Duodenal mucosa (tissue), 2 donors: Measurements from ENCODE around the gene BBOX1.

Experiments
- H3K27ac ChIP-seq: one replicate; pipeline ENCODE4 v1.7.0; 2013; ENCODE audit warnings: low read depth, low read length
- H3K27me3 ChIP-seq, 2 donors: one replicate each; pipeline ENCODE4 v1.7.0; 2013; ENCODE audit warnings: low read length in 2 of 2, control low read depth in 1 of 2; ENCODE audit not compliant: insufficient read depth in 2 of 2, control insufficient read depth in 1 of 2
- H3K36me3 ChIP-seq, 2 donors: one replicate each; pipeline ENCODE4 v1.7.0; 2013; ENCODE audit warnings: low read length in 2 of 2, control low read depth in 1 of 2; ENCODE audit not compliant: insufficient read depth in 2 of 2, control insufficient read depth in 1 of 2
- H3K4me1 ChIP-seq, 2 donors: one replicate each; pipeline ENCODE4 v1.7.0; 2013; ENCODE audit warnings: low read length in 2 of 2, control low read depth in 1 of 2; ENCODE audit not compliant: insufficient read depth in 2 of 2, control insufficient read depth in 1 of 2
- H3K4me3 ChIP-seq, 2 donors: one replicate each; pipeline ENCODE4 v1.7.0; 2013; ENCODE audit warnings: low read length in 2 of 2, low read depth in 1 of 2
- H3K9ac ChIP-seq, 2 donors: one replicate each; pipeline ENCODE4 v1.7.0; 2013; ENCODE audit warnings: low read length in 2 of 2, low read depth in 1 of 2
- H3K9me3 ChIP-seq, 2 donors: one replicate each; pipeline ENCODE4 v1.7.0; 2013; ENCODE audit warnings: low read length in 2 of 2, control low read depth in 1 of 2; ENCODE audit not compliant: control insufficient read depth in 1 of 2

Gene BBOX1

DNA sequence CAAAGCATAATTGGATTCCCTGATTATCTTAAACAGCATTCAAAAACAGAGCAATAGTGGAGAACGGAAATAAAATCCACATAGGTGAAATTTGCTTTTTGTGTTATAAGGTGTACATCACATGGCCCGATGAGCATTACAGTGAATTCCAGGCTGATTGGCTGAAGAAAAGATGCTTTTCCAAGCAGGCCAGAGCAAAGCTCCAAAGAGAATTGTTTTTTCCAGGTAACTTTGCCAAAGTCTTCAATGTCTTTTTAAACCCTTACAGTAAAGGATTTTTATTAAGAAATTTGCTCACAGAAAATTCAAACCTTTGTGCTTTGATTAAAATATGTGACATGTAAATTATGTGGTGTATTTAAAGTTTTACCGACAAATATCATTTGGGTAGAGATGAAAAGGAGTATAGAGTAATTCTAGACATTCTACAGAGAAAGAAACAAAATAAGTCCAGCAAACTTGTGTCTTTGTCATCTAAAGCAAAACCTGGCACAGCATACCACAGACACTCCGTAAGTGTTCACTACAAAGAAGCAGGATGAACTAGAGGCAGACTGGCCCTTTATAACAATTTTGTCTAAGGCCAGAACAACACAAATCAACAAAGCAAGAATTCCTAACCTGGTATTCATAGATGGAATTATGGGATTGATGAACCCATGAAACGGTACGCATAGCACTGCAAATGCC, 16.6 kb downstream of the BBOX1 start:
- Histone ChIP-seq H3K27me3 (no peaks in the 10 kb centered on the region), H3K9ac (no peak overlapping the region), H3K27ac (no peak overlapping the region), H3K9me3 (no peaks in the 10 kb centered on the region), H3K4me1 (peaks cover 0 to 6% of the 10 kb centered on the region in 2 donors), H3K4me3 (no peak overlapping the region), H3K36me3 (no peaks in the 10 kb centered on the region)

DNA sequence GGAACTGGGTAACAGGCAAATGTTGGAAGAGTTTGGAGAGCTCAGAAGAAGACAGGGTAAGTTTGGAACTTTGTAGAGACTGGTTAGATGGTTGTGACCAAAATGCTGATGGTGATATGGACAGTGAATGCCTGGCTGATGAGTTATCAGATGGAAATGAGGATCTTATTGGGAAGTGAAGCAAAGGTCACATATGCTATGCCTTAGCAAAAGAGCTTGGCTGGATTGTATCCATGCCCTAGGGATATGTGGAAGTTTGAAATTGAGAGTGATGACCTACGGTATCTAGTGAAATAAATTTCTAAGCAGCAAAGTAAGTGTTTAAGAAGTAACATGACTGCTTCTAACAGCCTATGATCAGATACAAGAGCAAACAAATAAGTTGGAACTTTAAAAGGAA, 17.8 kb downstream of the BBOX1 start:
- Histone ChIP-seq H3K9me3 (no peaks in the 10 kb centered on the region), H3K9ac (no peak overlapping the region), H3K27me3 (no peaks in the 10 kb centered on the region), H3K27ac (no peak overlapping the region), H3K4me3 (no peak overlapping the region), H3K36me3 (no peaks in the 10 kb centered on the region), H3K4me1 (peaks cover 0 to 6% of the 10 kb centered on the region in 2 donors)

DNA sequence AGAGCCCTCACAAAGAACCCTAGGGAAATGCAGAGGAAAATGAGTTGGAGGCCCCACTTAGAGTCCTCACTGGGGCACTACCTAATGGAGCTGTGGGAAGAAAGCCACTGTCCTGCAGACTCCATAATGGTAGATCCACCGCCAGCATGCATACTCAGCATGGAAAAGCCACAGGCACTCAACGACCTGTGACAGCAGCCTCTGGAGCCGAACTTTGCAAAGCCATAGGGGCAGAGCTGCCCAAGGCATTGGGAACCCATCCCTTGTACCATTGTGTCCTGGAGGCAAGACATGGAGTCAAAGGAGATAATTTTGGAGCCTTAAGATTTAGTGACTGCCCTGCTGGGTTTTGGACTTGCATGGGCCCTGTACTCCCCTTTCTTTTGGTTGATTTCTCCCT, 18.8 kb downstream of the BBOX1 start:
- Histone ChIP-seq H3K4me1 (peaks cover 0 to 6% of the 10 kb centered on the region in 2 donors), H3K9ac (no peak overlapping the region), H3K4me3 (no peak overlapping the region), H3K27me3 (no peaks in the 10 kb centered on the region), H3K9me3 (no peaks in the 10 kb centered on the region), H3K36me3 (no peaks in the 10 kb centered on the region), H3K27ac (no peak overlapping the region)

DNA sequence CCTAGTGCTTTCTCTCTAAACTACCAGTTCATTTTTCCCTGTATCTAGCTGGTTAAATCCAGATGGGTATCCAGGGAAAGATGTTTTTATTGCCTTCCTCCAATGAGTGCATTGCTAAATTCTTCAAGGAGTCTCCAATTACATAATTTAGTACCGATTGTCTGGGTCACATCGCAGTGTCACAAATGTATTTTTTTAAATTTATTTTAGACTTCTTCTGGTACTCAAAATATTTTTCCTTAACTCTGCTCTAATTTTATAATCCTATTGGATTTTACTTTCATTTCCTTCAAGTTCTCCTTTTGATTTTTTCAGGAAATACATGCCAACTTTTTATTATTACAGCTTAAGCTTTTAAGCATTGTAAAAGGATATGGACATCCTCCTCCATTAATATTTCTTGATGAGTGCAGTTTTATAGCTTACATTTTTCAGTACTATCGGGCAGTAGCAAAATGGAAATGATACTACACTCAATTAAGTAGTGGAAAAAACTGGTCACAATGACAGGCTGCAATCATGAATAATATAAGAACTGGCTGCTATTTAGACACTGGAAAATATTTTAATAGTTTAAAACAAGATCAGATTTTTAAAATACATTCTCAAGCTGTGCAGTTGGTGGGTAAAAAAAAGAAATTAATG, 20.3 kb downstream of the BBOX1 start:
- Histone ChIP-seq H3K27me3 (no peaks in the 10 kb centered on the region), H3K9me3 (no peaks in the 10 kb centered on the region), H3K36me3 (no peaks in the 10 kb centered on the region), H3K9ac (no peak overlapping the region), H3K27ac (no peak overlapping the region), H3K4me1 (no peaks in the 10 kb centered on the region), H3K4me3 (no peak overlapping the region)

DNA sequence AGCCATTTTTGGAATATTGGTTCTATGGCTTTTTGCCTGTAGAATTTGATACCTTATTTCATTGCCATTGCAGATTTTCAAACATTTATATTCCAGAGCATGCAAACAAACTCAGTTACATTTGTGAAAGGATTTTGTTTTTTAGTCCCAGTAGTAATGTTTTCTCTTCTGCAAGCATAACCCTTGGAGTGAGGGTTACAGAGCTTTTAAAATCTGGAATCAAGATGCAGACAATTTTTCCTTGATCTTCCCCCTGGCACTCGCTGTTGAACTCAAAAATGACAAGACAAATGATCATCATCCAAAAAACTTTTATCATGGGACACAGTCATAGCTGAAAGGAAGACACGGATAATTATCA, 20.8 kb downstream of the BBOX1 start:
- Histone ChIP-seq H3K27me3 (no peaks in the 10 kb centered on the region), H3K9me3 (no peaks in the 10 kb centered on the region), H3K4me3 (no peak overlapping the region), H3K27ac (no peak overlapping the region), H3K9ac (no peak overlapping the region), H3K4me1 (no peaks in the 10 kb centered on the region), H3K36me3 (no peaks in the 10 kb centered on the region)

DNA sequence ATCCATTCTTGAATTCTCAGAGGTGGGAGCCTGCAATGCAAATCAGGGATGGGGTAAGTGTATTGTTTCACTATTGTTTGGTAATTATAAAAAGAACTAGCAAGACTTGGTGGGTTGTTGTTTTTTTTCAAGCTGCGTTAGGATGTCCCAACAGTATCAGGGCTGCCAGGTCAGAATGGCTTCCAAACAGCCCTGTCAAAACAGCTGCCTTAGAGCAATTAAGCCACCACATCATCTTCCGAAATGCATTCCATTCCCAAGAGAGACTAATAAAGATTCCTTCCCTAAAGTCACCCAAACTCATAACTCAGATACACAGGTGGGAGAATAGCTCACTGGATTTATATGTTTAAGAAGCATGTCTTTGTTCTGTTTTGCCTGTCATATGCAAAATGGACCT, 23.5 kb downstream of the BBOX1 start:
- Histone ChIP-seq H3K9ac (no peak overlapping the region), H3K36me3 (no peaks in the 10 kb centered on the region), H3K4me3 (no peak overlapping the region), H3K4me1 (no peaks in the 10 kb centered on the region), H3K27ac (no peak overlapping the region), H3K27me3 (no peaks in the 10 kb centered on the region), H3K9me3 (no peaks in the 10 kb centered on the region)

DNA sequence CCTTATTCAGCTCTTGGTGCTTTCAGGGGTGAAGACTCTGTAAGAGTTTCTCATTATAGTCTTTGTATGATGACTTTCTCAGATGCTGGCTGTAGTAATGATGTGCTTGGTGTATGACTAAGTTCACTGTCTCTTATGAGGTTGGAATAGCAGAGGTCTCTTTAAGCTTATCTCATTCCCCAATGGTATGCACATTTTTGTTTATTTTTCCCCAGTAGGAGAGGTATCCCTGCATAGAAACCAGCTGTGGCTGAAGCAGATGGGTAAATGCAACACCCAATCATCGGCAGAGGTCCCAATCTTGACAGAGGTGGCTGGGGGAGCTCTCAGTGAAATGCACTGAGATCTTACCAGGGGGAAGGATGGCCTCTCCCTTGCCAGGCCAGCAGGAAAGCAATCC, 34.6 kb downstream of the BBOX1 start:
- H3K9ac ChIP-seq = no peak overlapping the region
- H3K4me1 ChIP-seq = no peaks in the 10 kb centered on the region
- no peak overlapping the region for H3K27ac ChIP-seq
- H3K27me3 ChIP-seq = no peaks in the 10 kb centered on the region
- no peak overlapping the region for H3K4me3 ChIP-seq
- no peaks in the 10 kb centered on the region for H3K36me3 ChIP-seq
- no peaks in the 10 kb centered on the region for H3K9me3 ChIP-seq

DNA sequence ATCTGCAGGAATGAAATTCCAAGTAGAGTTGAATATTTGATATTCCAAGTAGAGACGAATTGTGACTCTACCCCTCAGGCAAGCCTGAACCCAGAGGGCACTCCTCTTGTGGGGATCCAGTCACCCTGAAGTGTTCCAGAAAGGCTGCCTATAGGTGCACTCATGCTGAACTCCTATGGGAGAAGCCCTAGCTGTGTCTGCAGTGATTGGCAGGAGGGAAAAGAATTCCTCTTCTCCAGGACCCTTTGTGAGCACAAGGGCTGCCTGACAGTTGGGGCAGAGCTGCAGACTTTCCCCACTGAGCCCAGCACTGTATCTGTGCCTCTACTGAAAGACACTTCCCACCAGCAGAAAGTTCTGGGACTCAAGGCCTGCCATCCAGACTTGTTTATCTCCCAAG, 35.0 kb downstream of the BBOX1 start:
- Histone ChIP-seq H3K36me3 (no peaks in the 10 kb centered on the region), H3K4me1 (no peaks in the 10 kb centered on the region), H3K4me3 (no peak overlapping the region), H3K27me3 (no peaks in the 10 kb centered on the region), H3K9me3 (no peaks in the 10 kb centered on the region), H3K27ac (no peak overlapping the region), H3K9ac (no peak overlapping the region)

DNA sequence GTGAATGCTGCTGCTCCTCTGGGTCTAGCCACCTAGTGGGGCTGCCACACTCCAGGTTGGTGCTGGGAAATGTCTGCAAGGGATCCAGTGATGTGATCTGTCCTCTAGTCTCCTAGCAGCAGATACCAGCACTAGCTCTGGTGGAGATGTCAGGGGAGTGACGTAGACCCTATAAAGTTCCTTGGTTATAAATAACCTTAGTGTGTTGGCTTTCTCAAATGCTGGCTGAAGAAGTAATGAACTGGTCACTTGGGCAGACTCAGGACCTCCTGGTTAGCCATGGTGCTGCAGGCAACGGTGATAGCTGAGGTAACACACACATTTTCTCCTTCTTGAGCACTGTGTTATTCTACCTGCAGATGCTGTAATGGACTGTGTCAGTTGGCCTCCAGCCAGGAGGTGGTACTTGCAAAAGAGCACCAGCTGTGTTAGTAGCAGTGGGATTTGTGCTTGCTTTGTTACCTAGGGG, 35.5 kb downstream of the BBOX1 start:
- Histone ChIP-seq H3K4me1 (no peaks in the 10 kb centered on the region), H3K9me3 (no peaks in the 10 kb centered on the region), H3K27me3 (no peaks in the 10 kb centered on the region), H3K36me3 (no peaks in the 10 kb centered on the region), H3K9ac (no peak overlapping the region), H3K4me3 (no peak overlapping the region), H3K27ac (no peak overlapping the region)

DNA sequence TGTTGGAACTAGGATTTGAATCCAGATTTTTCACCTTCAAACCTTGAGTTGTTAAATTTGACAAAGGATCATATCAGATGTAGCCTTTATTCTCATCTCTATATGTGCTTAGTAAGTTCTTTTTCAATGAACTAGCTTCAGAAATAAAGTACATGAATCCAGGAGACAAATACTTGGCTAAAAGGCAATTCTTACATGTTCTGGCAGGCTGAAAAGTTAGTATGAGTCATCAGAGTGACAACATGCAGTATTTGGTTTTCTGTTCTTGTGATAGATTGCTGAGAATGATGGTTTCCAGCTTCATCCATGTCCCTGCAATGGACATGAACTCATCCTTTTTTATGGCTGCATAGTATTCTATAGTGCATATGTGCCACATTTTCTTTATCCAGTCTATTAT, 40.4 kb downstream of the BBOX1 start:
- Histone ChIP-seq H3K36me3 (no peaks in the 10 kb centered on the region), H3K4me3 (no peak overlapping the region), H3K27me3 (no peaks in the 10 kb centered on the region), H3K27ac (no peak overlapping the region), H3K9ac (no peak overlapping the region), H3K4me1 (no peaks in the 10 kb centered on the region), H3K9me3 (no peaks in the 10 kb centered on the region)
